Upper lobe of left lung (tissue), 6 donors: ENCODE measurements around the gene FYB2. TPM values are rescaled to one million over a fixed set of nuclear protein-coding genes. Genes with fewer than 3 reads are reported as not detected.

ENCODE experiments used
- ATAC-seq, 2 donors: fragments of 200-7000 bp; cut with Tn5 transposase; one replicate each; pipeline ENCODE4 v1.9.1; 2022; ENCODE audit warnings: mild to moderate bottlenecking in 2 of 2, moderate library complexity in 2 of 2; ENCODE audit not compliant: low FRiP score in 2 of 2
- DNase-seq, 2 donors: peaks; one replicate each; pipeline ENCODE4 v3.0.0-alpha.2; 2019 to 2020
- H3K27ac ChIP-seq, 4 donors: fragments of 200-600 bp; sonication (generic); one replicate each; pipeline ENCODE4 v1.5.1; 2016 to 2019
- H3K27me3 ChIP-seq, 4 donors: fragments of 200-600 bp; sonication (generic); one replicate each; pipeline ENCODE4 v1.5.1; 2017 to 2019
- H3K36me3 ChIP-seq, 4 donors: fragments of 200-600 bp; sonication (generic); one replicate each; pipeline ENCODE4 v1.5.1; 2016 to 2019
- H3K4me1 ChIP-seq, 4 donors: fragments of 200-600 bp; sonication (generic); one replicate each; pipeline ENCODE4 v1.5.1; 2018 to 2019
- H3K4me3 ChIP-seq, 4 donors: fragments of 200-600 bp; sonication (generic); one replicate each; pipeline ENCODE4 v1.5.1; 2017 to 2019; ENCODE audit warnings: mild to moderate bottlenecking in 2 of 4, moderate library complexity in 1 of 4
- H3K9me3 ChIP-seq, 4 donors: fragments of 200-600 bp; sonication (generic); one replicate each; pipeline ENCODE4 v1.5.1; 2018 to 2019
- EP300 ChIP-seq, 4 donors: sonication (generic); formaldehyde crosslinking; IDR thresholded peaks; one replicate each; pipeline ENCODE4 v1.5.1; 2017; ENCODE audit warnings: antibody characterized with exemption in 4 of 4, control low read depth in 2 of 4
- POLR2A ChIP-seq, 4 donors: fragments of 450-650 bp; IDR thresholded peaks; one replicate each; pipeline ENCODE4 v1.5.1; 2016 to 2017; ENCODE audit warnings: antibody characterized with exemption in 4 of 4, mild to moderate bottlenecking in 2 of 4
- POLR2AphosphoS5 ChIP-seq, 2 donors: sonication (generic); formaldehyde crosslinking; IDR thresholded peaks; one replicate each; pipeline ENCODE4 v1.5.1; 2017; ENCODE audit warnings: antibody characterized with exemption in 2 of 2
- WGBS, 2 donors: methylation state at CpG; one replicate each; pipeline ENCODE4 v1.1.5; 2017 to 2018; 5-methylcytosine and 5-hydroxymethylcytosine counted together
- total RNA-seq, 6 donors: library from RNA; depleted of rRNA in 4 of 6; stranded (reverse); fragments of >200 nt in 4 of 6; gene quantifications; one replicate each; pipeline versions ENCODE4 v1.1.0 to v1.2.1, GENCODE V29; 2016 to 2021
- TF ChIP-seq, protein P1 (sequence below), 6 experiments: fragments of 450-650 bp in 4 of 6; fragments of 200-600 bp in 2 of 6; sonication (generic) in 2 of 6; IDR thresholded peaks; one replicate each; pipeline ENCODE4 v1.5.1; 2016 to 2019; ENCODE audit warnings: antibody characterized with exemption in 6 of 6
- donor health status: DM: no; HTN: no; CAD: no; lungs with moderate emphysema.
- donor health status: DM: no; HTN: yes; CAD: no; lungs with severe emphysema.

Gene FYB2
- total RNA-seq, 6 donors from 2014 or later, result 1.2 to 43.2 (median 7.2) TPM

- Histone ChIP-seq H3K27ac (no peak overlapping the region), H3K27me3 (no peaks in the 10 kb centered on the region), H3K9me3 (no peaks in the 10 kb centered on the region), H3K4me3 (no peak overlapping the region), H3K4me1 (no peaks in the 10 kb centered on the region), H3K36me3 (no peaks in the 10 kb centered on the region)
- TF ChIP-seq, protein P1, sequence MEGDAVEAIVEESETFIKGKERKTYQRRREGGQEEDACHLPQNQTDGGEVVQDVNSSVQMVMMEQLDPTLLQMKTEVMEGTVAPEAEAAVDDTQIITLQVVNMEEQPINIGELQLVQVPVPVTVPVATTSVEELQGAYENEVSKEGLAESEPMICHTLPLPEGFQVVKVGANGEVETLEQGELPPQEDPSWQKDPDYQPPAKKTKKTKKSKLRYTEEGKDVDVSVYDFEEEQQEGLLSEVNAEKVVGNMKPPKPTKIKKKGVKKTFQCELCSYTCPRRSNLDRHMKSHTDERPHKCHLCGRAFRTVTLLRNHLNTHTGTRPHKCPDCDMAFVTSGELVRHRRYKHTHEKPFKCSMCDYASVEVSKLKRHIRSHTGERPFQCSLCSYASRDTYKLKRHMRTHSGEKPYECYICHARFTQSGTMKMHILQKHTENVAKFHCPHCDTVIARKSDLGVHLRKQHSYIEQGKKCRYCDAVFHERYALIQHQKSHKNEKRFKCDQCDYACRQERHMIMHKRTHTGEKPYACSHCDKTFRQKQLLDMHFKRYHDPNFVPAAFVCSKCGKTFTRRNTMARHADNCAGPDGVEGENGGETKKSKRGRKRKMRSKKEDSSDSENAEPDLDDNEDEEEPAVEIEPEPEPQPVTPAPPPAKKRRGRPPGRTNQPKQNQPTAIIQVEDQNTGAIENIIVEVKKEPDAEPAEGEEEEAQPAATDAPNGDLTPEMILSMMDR (IDR thresholded peaks at IDR 0.05), result no peak
- no peak for TF ChIP-seq POLR2AphosphoS5 (IDR thresholded peaks at IDR 0.05)
- TF ChIP-seq POLR2A (IDR thresholded peaks at IDR 0.05), result no peak
- DNase-seq (no peak), ATAC-seq (no peak)
- WGBS, 2 donors, result 43 to 85% methylated on average over 1 of the region's 1 CpG
These were observed 146.6 kb downstream of the FYB2 start for GRCh38 chr1:56672579-56672978.

DNA sequence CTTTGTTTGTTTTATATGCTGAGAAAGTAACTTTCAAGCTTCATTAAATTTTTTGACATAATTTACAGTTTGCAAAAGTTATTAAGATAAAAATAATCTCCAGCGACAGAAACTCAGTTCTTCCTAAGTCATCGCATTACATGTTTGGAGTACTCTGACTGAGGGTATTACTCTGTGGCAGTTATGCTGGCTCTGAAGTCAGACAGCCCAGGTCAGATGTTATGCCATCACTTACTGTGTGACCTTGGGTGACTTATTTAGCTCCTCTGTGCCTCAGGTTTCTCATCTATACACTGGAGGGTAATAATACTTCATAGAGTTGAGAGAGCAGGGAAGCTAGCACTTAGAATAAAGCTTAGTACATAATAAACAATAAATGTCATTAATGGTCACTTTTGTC is 147.7 kb downstream of the FYB2 start:
- no peaks in the 10 kb centered on the region for H3K36me3 ChIP-seq
- WGBS, 2 donors, result 89 to 92% methylated on average over 2 of the region's 2 CpGs
- H3K4me3 ChIP-seq, result no peak overlapping the region
- no peaks in the 10 kb centered on the region for H3K9me3 ChIP-seq
- DNase-seq (no peak), ATAC-seq (no peak)
- no peaks in the 10 kb centered on the region for H3K27me3 ChIP-seq
- H3K4me1 ChIP-seq, result no peaks in the 10 kb centered on the region
- no peak overlapping the region for H3K27ac ChIP-seq
- no peak for TF ChIP-seq POLR2A (IDR thresholded peaks at IDR 0.05)
- TF ChIP-seq EP300 (IDR thresholded peaks at IDR 0.05), result no peak
- no peak for TF ChIP-seq POLR2AphosphoS5 (IDR thresholded peaks at IDR 0.05)
- TF ChIP-seq, protein P1 (IDR thresholded peaks at IDR 0.05), result no peak

DNA sequence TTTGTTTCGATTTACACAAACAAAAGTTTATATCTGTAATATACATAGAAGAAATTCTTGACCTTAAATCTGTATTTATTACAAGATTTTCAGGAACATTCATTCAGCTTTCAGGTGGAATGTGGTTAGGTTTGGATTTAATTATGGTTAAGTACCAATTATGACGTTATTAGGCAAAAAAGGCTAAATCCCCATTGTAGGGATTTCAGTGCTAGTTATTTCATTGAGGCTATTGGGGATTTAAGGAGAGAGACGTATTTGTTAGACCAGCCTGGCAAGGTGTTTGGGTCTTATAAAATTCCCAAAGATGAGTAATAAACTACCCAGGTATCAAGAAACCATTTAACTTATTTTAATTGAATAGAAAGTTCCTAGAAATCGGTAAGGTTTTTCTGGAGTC is 148.1 kb downstream of the FYB2 start:
- Histone ChIP-seq H3K9me3 (no peaks in the 10 kb centered on the region), H3K27me3 (no peaks in the 10 kb centered on the region), H3K4me3 (no peak overlapping the region), H3K36me3 (no peaks in the 10 kb centered on the region), H3K27ac (no peak overlapping the region), H3K4me1 (no peaks in the 10 kb centered on the region)
- DNase-seq (no peak), ATAC-seq (no peak)
- WGBS, 2 donors, result 92 to 97% methylated on average over 4 of the region's 4 CpGs
- TF ChIP-seq EP300 (IDR thresholded peaks at IDR 0.05) (no peak), POLR2A (IDR thresholded peaks at IDR 0.05) (no peak), POLR2AphosphoS5 (IDR thresholded peaks at IDR 0.05) (no peak)
- TF ChIP-seq, protein P1 (IDR thresholded peaks at IDR 0.05), result no peak

DNA sequence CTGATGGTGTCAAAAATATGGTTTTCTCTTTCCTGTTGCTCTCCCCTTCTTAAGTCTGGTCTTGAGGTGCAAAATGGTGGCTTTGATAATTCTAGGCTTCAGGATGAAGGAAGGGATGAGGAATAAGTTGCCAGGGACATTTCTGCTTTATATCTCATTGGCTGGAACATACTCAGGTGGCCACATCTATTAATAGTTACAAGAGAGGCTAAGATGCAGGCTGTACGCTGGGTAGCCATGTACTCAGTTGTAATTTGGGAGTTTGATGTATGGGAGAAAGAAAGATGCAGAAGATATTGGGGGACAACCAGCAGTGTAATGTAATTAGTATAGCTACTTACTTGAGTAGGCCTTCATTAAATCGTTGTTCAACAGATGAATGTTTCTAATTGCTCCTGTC is 148.9 kb downstream of the FYB2 start:
- H3K9me3 ChIP-seq, result no peaks in the 10 kb centered on the region
- 46 to 91% methylated on average over 2 of the region's 2 CpGs for WGBS, 2 donors

More for the DNA sequence above, 148.9 kb downstream of the FYB2 start:
- ATAC-seq (no peak), DNase-seq (no peak)
- H3K27me3 ChIP-seq, result no peaks in the 10 kb centered on the region
- H3K36me3 ChIP-seq, result no peaks in the 10 kb centered on the region
- H3K4me1 ChIP-seq, result no peaks in the 10 kb centered on the region
- no peak overlapping the region for H3K27ac ChIP-seq
- H3K4me3 ChIP-seq, result no peak overlapping the region
- no peak for TF ChIP-seq EP300 (IDR thresholded peaks at IDR 0.05)
- TF ChIP-seq, protein P1 (IDR thresholded peaks at IDR 0.05), result no peak
- no peak for TF ChIP-seq POLR2A (IDR thresholded peaks at IDR 0.05)
- no peak for TF ChIP-seq POLR2AphosphoS5 (IDR thresholded peaks at IDR 0.05)

Other genes with a start within 250 kb of the FYB2 start
- 100 to 1,000 TPM in 1 of 6 donors, 10 to 100 TPM in 5; 30.7 to 117 (median 55.5) TPM for gene PLPP3, start 239.8 kb downstream of the FYB2 start, total RNA-seq
- 1 to 10 TPM in 5 of 6 donors, under 1 TPM in 1; 0.78 to 8.2 (median 1.6) TPM for gene PRKAA2, start 174.1 kb downstream of the FYB2 start, total RNA-seq
- gene C8A, start 35.4 kb upstream of the FYB2 start, total RNA-seq, result under 1 TPM in 1 of 6 donors, not detected in 5; 0.09 TPM
- 1 to 10 TPM in 2 of 6 donors, under 1 TPM in 3, not detected in 1; 0.26 to 9.6 (median 0.98) TPM for gene C8B, start 146.6 kb upstream of the FYB2 start, total RNA-seq